Superior temporal gyrus (tissue), 1 donor: ENCODE data around the gene ANKDD1B.
"Not testable (repeated sequence)": the region's sequence is repeated elsewhere in the genome, so short reads cannot be mapped to it uniquely, and the experiment has no call there.

Experiments used
- DNase-seq: peaks from one replicate; pipeline ENCODE4 v3.0.0-alpha.2; 2016; ENCODE audit errors: extremely low spot score

Gene ANKDD1B

DNA sequence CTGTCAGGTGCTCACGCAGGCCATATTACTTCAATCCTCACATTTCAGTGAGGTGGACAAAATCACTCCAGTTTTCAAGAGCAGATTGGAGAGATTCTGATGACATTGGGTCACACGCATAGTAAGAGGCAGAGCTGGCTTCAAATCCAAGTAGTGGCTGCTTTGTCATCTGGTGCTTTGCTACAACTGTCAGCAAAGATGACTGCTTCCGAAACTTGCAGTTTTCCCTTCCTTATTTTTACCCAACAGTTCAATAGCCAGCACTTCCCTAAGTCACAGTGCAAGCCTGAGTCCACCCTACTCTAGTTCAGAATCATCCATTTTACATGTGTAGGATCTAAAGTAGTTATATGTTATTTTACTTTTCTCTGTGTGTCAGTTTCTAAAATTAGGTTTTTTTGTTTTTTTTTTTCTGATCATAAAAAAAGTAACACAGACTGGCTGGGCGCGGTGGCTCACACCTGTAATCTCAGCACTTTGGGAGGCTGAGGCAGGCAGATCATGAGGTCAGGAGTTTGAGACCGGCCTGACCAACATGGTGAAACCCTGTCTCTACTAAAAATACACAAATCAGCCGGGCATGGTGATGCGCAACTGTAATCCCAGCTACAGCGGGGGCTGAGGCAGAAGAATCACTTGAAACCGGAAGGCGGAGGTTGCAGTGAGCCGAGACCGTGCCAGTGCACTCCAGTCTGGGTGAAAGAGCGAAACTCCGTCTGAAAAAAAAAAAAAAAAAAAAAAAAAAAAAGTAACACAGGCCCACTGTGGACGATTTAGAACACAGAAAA, 49.6 kb downstream of the ANKDD1B start:
- no peak for DNase-seq

DNA sequence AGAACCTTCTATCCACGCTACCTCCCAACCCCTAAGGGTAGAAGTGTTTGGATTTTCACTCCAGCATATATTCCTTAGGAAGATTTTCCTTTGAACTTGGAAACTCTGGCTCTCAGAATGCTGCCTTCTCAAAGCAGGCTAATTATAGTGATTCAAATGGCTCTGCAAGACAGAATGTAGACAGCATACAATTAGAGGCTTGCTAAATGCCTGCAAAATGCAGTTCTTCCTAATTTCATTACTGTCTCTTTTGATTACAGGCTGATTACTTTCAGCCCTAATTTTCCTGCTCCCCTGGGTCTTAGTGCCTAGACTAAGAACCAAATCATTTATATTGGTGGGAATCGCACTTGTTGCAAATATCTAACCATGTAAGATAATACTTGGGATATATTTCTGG, 50.8 kb downstream of the ANKDD1B start:
- DNase-seq = no peak

DNA sequence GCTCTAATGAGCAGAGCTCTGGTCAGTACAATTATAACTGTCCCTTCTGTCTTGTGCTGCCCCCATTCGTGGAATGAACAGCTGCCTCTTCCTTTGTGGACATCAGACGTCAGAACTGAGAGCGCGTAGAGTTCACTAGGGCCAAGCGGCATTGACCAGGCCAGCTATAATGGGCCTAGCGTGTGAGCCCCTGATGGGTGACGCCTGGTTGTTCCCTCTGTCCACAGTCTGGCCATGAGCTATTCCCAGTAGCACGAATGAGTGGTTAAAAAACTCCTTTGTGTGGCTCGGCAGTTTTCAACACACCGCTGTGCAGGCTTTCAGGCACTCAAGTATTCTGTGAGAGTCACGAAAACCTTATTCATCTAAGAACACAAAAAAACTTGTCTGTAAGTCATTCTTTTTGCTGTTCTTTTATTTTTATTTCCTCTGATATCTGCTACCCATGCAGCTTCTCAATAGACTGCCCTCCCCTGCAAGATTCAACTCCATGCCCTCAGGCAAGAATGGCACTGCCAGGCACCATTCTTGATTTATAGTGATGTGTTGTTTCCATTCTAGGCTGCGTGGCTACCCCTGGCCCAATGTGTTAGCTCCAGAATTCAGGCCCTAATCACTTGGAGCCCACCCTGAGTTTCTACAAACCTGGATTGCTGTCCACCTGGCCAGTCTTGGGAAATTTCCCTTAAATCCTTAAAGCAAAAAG, 52.5 kb downstream of the ANKDD1B start:
- DNase-seq = peak; percentile 39

DNA sequence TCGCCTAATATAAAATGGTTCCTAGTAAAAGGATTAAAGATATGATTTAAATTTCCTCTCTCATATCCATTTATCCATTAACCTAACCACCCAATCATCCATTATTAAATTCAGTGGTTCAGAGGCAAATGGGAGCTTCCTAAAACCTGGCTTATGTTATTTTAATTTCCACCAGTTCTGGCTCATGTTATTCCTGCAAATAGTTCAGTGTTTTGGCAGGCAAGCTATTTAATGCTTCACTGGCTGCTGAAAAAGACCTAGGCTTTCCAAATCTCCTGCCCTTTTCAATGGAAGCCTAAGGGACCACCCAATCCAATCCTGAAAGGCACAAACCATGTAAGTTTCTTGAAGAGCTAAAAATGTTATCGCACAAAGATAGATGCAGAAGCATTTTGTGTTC, 53.7 kb downstream of the ANKDD1B start:
- no peak for DNase-seq

DNA sequence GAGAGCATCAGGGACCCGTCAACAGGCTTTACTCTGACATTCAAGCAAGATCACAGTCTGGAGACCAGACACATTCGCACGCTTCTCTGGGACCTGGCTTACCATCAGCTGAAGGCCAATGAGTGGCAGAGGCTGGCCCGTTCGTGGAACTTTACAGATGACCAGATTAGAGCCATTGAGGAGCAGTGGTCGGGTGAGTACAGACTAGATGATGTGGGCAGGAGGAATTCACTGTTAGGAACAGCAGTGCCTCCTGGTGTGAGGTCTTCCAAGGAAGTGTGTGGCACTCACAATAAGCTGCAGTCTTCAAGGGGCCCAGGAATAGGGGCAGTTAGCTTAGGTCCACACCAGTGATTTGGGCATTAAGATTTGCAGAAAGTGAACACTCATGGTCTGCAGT, 55.5 kb downstream of the ANKDD1B start:
- DNase-seq = no peak

DNA sequence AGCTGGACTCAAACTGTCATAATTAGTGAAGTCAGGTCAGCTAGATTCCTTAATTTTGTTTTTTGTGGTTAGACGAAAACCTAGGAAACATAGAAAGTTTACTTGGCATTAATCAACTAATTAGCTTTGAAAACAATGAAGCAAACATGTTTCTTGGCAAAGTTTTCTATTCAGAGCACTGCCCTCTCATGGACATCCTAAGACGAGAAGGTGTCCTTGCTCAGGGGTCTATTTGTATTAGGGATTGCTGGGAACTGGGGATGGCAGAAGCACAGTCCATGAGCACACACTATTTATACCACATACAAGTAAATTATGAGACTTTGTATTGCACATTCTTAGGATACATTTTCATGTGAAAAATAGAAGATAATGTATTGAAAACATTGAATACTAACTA, 56.3 kb downstream of the ANKDD1B start:
- no peak for DNase-seq

DNA sequence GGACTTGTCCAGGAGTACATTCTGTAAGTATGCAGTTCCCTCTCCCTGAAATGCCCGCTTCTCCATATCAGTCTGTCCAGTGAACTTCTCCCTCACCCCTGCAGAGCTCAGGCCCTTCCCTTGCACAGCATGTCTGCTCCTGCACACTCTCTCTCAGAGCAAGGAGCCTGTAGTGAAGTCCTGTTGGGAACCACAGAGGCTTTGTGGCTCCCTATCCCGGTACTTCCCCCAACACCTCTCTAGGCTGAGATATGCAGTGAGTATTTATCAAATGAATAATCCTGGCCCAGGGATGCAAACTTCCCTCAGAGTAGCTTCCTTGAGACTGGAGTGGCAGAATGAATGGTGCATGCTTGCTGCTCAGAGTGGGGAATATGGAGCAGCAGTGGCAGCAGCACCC, 57.2 kb downstream of the ANKDD1B start:
- DNase-seq = no peak

DNA sequence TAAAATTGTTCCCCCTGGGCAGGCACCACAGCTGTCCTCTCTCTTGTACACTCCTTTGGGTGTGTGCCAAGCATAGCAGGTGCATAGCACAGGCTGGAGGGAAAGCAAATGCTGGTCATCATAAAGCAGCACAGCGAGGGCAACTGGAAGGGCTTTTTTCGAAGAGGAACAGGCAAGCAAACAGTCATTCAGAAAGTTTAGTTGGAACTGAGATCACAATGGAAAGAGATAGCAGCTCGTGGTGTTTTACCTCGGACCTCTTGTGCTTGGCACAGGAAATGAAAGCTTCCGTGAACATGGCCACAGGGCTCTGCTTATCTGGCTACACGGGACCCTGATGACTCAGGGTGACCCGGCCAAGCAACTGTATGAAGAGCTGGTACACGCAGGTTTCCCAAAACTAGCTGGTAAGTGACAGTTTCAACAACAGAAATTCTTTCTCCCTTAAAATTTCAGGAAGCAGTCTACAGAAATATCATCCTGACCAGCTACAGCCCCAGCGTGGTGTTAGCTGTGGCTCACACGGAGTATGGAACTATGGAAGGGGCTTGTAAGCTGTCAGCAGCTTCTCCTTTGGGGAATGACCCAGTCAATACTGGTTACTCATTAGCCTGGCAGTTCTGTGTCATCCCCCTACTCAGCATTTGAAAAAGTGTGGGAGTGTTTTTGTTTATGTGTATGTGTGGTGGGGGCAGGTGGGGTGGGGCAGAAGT, 57.9 kb downstream of the ANKDD1B start:
- no peak for DNase-seq

DNA sequence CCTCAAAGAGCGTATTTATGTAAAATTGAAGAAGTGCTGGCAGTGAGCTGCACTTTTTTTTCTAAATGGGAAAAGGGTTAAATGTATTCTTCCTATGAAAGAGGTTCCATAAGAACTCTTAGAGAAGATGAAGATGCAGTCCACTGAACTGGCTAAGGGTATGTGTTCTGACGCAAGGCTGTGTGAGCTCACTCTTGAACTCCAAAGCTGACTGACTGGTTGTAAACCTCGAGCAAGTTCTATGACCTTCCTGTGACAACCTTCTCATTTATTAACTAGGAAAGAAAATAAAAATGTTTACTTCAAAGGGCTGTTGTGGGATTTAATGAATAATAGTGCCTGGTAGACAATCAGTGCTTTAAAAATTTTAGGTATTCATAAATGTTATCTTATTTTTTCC, 59.3 kb downstream of the ANKDD1B start:
- no peak for DNase-seq

DNA sequence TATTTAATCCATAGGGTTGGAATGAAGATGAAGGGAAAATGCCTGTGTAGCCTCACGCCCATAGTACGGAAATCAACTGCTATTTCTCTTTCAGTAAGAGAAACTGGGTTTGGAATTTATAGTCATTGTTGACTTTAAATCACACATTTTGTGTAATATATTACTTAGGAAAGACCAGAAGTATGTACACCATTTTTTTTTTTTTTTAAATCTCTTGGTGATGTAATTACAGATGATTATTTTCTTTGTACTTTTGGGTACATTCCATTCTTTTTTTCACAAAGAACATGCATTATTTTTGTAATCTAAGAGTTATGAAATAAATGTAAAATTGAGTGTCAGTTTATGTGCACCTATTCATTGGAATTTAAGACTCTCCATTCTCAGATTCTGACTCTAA, 60.3 kb downstream of the ANKDD1B start:
- DNase-seq = no peak

DNA sequence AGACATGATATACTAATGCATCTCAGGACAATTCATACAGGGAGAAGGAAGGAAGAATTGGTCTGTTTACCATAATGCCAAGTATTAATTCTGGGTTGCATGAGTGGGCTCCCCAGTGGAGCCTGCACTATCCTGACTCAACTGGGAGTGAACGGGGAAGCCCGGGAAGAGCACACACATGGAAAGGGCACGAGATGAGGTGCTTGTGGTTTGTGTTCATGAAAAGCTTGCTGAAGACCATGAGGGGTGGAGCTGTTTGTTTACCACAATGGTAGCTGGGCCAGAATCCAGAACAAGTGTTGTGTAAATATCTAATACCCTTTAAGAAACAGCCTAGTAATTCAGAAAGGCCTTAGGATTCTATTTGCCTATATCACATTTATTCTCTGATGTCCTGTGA, 61.4 kb downstream of the ANKDD1B start:
- no peak for DNase-seq

DNA sequence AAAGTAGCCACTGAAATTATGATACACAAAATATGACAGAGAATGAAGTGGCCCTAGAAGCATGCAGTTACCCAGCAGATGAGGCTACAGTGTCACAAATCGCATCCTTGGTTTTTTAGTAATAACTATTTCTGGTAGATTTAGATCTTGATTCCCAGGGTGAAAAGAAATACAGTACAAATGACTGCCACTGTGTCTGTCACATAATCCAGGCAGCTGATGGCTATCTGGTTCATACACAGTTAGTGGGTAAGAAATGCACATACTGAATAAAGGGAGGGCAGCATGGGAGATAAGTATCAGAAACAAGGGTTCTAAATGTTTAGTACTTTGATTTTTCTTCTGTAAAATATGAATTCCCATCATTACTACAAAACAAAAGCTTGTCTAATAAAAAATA, 64.5 kb downstream of the ANKDD1B start:
- no peak for DNase-seq

DNA sequence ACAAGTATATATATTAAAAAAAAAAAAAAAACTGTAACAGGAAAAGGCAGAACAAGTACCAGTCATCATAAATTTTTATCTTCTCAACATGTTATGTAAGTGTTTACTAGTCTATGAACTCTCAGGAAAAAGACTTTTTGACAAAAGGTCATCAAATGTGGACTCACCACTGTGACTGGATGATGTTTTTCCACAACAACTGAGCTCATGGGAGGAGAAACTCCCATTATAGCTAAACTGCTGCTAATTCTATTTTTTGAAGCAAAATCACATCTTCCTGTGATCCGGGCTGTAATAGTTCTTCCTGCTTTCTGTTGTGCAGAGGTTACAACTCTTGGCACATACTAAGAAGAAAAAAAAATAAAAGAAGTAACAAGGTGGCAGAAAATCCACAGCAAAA, 66.4 kb downstream of the ANKDD1B start:
- no peak for DNase-seq

DNA sequence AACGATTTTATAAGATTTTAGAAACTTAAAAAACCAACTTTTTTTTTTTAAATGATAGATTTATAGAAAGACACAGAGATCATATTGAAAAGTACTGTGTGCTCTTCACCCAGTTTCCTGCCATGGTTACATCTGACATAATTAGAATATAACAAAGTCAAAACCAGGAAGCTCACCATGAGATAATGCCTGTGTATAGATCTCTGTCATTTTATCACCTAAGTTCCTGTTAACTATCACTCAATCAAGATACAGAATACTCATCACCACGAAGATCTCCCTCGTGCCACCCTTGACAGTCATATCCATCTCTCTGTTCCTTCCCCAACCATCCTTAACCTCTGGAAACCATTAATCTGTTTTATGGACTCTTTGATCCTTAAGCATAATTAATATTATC, 66.9 kb downstream of the ANKDD1B start:
- no peak for DNase-seq

DNA sequence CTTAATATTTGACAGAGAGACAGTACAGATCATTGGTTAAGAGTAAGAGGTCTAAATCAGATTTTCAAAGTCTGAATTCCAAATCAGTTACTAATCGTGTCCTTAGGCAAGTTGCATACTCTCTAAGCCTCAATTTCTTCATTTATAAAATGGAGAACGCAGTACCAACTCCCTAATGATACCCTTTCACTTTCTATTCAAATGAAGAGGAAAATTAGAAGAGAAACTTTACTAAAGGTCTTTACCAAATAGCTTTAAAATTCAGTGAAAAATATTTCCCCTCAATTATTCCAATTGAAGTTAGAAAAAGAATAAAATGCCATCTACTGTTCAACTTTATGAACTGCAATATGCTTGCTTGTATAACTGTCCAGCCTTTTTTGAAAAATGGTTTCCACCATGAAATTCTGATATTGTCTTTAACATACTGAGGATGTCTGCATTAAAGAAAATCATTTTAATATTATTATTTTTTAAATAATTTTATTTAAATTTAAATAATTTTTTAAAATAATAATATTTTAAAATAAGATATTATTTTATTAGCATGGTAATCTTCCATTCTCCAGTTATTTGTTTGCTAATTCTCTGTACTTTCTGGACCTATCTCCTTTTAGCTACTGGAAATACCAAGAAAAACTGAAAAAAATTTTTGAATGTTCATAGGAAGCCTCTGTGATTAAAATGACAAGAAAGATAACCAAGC, 70.0 kb downstream of the ANKDD1B start:
- peak; percentile 94 for DNase-seq

DNA sequence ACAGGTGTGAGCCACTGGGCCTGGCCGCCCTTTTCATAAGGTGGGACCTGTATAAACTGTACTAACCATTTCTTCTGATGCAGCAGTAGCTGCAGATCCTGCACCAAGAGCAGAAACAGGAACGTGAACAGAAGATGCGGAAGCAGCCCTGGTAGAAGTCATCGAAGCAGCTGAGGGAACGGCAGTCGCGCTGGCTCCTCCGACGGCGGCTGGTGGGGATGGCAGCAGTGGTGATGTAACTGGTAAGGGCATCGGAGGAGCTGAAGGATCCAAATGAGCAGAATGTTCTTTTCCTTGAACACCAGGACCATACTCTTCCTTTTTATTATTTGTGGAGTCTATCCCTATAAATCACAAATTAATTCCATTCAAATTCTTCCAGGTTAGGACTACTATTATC, 73.9 kb downstream of the ANKDD1B start:
- DNase-seq = no peak

DNA sequence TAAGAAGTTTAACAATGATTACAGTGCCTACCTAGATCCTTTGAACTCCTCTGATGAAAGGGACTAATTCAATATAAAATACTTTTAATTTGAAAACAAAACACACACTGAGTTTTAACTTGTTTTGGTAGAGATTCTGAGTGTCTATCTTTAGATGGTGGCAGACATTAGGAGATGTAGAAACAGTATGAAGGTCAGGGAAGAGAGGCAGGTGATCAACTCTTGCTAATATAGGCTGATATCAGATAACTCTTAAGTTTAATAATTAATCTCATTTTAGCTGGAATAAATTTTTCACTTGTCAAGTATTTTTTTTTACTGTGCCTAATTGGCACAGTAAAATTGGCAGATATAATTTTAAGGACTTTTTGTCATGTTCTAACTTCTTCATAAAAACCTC, 75.2 kb downstream of the ANKDD1B start:
- no peak for DNase-seq

DNA sequence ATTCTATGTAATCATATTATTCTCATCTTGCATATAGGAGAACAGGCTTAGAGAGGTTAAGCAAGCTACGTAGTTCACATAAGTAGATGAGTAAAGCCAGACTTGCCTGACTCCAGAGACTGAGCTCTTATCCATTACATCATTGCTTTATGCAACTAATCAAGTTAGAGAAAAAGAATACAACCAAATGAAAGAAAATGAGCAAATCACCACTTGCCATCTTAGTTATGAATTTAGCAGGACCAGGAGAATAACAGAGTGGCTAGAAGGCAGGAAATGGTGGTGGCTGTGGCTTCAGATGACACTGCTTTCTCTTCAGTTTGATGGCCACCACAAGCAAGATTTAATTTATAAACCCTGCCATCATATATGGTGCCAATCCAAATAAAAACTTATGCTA, 79.4 kb downstream of the ANKDD1B start:
- DNase-seq = no peak

DNA sequence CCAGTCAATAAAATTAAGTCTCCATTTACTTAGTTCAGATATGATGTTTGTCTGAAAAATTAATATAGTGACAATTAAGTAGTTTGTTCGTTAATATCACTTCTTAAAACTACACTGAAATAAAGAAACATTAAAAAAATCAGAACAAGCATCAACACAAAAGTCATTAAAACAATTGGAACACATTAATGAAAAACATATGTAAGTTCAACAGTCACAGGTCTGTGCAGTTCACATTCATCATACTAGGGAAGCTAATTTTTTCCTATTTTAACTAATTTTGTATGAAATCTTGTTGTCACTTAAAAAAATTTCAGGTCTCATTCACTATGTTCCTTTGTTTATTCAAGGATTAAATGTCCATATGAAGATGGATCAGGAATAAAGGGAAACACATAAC, 83.5 kb downstream of the ANKDD1B start:
- DNase-seq = no peak

DNA sequence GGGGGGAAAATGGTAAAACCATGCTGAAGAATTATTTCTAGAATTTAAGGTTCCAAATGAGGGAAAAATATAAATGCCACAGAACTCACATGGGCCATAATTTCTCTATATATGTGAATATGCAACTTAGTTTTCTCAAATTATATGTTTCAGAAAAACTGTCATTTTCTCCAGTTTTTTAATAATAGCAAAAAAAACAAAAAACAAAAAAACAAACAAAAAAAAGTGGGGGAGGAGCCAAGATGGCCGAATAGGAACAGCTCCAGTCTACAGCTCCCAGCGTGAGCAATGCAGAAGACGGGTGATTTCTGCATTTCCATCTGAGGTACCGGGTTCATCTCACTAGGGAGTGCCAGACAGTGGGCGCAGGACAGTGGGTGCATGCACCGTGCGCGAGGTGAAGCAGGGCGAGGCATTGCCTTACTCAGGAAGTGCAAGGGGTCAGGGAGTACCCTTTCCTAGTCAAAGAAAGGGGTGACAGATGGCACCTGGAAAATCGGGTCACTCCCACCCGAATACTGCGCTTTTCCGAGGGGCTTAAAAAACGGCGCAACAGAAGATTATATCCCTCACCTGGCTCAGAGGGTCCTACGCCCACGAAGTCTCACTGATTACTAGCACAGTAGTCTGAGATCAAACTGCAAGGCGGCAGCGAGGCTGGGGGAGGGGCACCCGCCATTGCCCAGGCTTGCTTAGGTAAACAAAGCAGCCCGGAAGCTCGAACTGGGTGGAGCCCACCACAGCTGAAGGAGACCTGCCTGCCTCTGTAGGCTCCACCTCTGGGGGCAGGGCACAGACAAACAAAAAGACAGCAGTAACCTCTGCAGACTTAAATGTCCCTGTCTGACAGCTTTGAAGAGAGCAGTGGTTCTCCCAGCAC, 84.5 kb downstream of the ANKDD1B start:
- not testable (repeated sequence) for DNase-seq

DNA sequence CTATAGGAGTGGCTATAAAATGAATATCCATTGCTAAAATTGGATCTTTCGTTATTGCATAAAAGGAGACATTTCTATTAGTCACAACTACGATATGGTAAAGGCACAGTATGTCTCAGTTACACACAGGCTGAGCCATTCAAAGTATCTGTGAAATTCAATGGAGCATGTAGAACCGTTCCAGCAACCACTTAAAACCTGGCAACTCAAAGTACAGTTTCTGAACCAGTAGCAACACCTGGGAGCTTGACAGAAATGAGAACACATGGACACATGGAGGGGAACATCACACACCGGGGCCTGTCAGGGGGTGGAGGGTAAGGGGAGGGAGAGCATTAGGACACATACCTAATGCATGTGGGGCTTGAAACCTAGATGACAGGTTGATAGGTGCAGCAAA, 90.6 kb downstream of the ANKDD1B start:
- DNase-seq = no peak
